ENCODE data around the gene AFAP1L1. TPM values are rescaled to one million over a fixed set of nuclear protein-coding genes. Genes with fewer than 3 reads are reported as not detected.

Gene AFAP1L1
- total and polyA plus RNA-seq, 9 of the 15 experiments (the other 6 are each of a cell fraction or from before 2014, with no cell fraction given): 0.01 to 0.12 (median 0.03) TPM; not detected in 4

DNA sequence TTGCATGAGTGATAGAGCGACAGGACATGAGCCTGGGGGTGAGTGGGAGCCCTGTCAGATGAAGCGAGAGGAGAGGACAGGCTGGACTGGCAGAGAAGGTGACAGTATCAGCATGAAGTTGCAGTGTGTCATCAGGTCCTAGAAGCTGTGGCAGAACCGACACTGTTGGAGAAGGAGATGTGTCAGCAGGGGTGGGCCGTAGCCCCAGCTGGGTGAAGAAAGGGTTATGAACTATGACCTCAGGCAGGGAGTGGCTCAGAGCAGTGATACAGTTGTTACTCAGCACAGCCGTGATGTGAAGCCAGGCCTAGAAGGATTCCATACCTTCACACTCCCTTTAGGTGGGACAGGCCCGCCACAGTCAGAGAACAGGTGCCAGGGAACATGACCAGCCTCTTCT is 93.8 kb downstream of the AFAP1L1 start (continued):
- TF ChIP-seq ZNF436 (CRISPR knock-in tag; IDR thresholded peaks at IDR 0.05) (no peak), CREB1 (IDR thresholded peaks at IDR 0.05) (0 out of 2 replicates have a peak, but pooled peaks have one; percentile 56), CREB1 (CRISPR knock-in tag; IDR thresholded peaks at IDR 0.05) (no peak), POLR2G (IDR thresholded peaks at IDR 0.05; ENCODE audit: low read depth, low read length) (no peak), FOSL1 (tag; conservative IDR thresholded peaks at IDR 0.05) (peak; percentile 69; the same call in 1 of the 2 replicates), THRAP3 (IDR thresholded peaks at IDR 0.05; ENCODE audit: borderline replicate concordance) (no peak), HNRNPLL (IDR thresholded peaks at IDR 0.05; ENCODE audit: low read depth, low read length, poor library complexity, severe bottlenecking) (no peak), RCOR1 (IDR thresholded peaks at IDR 0.05; ENCODE audit: borderline replicate concordance in 1 of 2, low read depth in 2 of 2, low read length in 2 of 2) (peak in 1 of 2 experiments; percentile 46; a peak in 1 of 4 replicates), EP300 (IDR thresholded peaks at IDR 0.05; ENCODE audit: low read length) (no peak), ZBTB7A (IDR thresholded peaks at IDR 0.05; ENCODE audit: borderline replicate concordance, control insufficient read depth, low read depth, low read length) (peak; percentile 29; the same call in 1 of the 2 replicates), NFE2L1 (tag; IDR thresholded peaks at IDR 0.05; ENCODE audit: borderline replicate concordance, low read depth) (no peak), ZNF146 (CRISPR knock-in tag; IDR thresholded peaks at IDR 0.05; ENCODE audit: unreplicated experiment) (no peak), DACH1 (IDR thresholded peaks at IDR 0.05; ENCODE audit: partially characterized antibody) (peak; percentile 18), RUNX1 (IDR thresholded peaks at IDR 0.05; ENCODE audit: low read depth) (no peak), ZNF24 (IDR thresholded peaks at IDR 0.05) (no peak), ZNF41 (CRISPR knock-in tag; conservative IDR thresholded peaks at IDR 0.05) (no peak), HDAC6 (IDR thresholded peaks at IDR 0.05; ENCODE audit: low read depth, low read length) (no peak), JUN (IDR thresholded peaks at IDR 0.05; ENCODE audit: borderline replicate concordance, low read depth, low read length) (no peak), JUN (CRISPR knock-in tag; IDR thresholded peaks at IDR 0.05; ENCODE audit: borderline replicate concordance) (no peak), POLR2AphosphoS5 (IDR thresholded peaks at IDR 0.05; ENCODE audit: control insufficient read depth, insufficient read depth, low read depth, low read length) (no peak), ZNF316 (IDR thresholded peaks at IDR 0.05) (peak; percentile 11; the same call in 1 of the 2 replicates), PML (IDR thresholded peaks at IDR 0.05; ENCODE audit: low read length) (no peak), CCNT2 (IDR thresholded peaks at IDR 0.05; ENCODE audit: borderline replicate concordance, extremely low read depth, insufficient read length, low read depth, low read length) (no peak), NFIC (IDR thresholded peaks at IDR 0.05) (0 out of 2 replicates have a peak, but pooled peaks have one; percentile 30)
- TF ChIP-seq, protein P1, sequence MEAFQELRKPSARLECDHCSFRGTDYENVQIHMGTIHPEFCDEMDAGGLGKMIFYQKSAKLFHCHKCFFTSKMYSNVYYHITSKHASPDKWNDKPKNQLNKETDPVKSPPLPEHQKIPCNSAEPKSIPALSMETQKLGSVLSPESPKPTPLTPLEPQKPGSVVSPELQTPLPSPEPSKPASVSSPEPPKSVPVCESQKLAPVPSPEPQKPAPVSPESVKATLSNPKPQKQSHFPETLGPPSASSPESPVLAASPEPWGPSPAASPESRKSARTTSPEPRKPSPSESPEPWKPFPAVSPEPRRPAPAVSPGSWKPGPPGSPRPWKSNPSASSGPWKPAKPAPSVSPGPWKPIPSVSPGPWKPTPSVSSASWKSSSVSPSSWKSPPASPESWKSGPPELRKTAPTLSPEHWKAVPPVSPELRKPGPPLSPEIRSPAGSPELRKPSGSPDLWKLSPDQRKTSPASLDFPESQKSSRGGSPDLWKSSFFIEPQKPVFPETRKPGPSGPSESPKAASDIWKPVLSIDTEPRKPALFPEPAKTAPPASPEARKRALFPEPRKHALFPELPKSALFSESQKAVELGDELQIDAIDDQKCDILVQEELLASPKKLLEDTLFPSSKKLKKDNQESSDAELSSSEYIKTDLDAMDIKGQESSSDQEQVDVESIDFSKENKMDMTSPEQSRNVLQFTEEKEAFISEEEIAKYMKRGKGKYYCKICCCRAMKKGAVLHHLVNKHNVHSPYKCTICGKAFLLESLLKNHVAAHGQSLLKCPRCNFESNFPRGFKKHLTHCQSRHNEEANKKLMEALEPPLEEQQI (IDR thresholded peaks at IDR 0.05): no peak
- TF ChIP-seq, protein P2, sequence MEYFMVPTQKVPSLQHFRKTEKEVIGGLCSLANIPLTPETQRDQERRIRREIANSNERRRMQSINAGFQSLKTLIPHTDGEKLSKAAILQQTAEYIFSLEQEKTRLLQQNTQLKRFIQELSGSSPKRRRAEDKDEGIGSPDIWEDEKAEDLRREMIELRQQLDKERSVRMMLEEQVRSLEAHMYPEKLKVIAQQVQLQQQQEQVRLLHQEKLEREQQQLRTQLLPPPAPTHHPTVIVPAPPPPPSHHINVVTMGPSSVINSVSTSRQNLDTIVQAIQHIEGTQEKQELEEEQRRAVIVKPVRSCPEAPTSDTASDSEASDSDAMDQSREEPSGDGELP (CRISPR knock-in tag; IDR thresholded peaks at IDR 0.05; ENCODE audit: borderline replicate concordance): peak; percentile 93
- TF ChIP-seq, protein P3, sequence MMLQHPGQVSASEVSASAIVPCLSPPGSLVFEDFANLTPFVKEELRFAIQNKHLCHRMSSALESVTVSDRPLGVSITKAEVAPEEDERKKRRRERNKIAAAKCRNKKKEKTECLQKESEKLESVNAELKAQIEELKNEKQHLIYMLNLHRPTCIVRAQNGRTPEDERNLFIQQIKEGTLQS (IDR thresholded peaks at IDR 0.05): peak; percentile 61
- TF ChIP-seq, protein P3 (CRISPR knock-in tag; conservative IDR thresholded peaks at IDR 0.05): no peak

Data from K562 (cell line).